SH-SY5Y (cell line): ENCODE results near the gene AP3M1.

Experiments
- GATA2 ChIP-seq: IDR thresholded peaks from 2 replicates; pipeline ENCODE4 v1.6.1; 2011; ENCODE audit warnings: mild to moderate bottlenecking, low read depth, low read length
- GATA3 ChIP-seq: IDR thresholded peaks from 2 replicates; pipeline ENCODE4 v1.6.1; 2011; ENCODE audit warnings: low read depth, mild to moderate bottlenecking, low read length, moderate library complexity

DNA sequence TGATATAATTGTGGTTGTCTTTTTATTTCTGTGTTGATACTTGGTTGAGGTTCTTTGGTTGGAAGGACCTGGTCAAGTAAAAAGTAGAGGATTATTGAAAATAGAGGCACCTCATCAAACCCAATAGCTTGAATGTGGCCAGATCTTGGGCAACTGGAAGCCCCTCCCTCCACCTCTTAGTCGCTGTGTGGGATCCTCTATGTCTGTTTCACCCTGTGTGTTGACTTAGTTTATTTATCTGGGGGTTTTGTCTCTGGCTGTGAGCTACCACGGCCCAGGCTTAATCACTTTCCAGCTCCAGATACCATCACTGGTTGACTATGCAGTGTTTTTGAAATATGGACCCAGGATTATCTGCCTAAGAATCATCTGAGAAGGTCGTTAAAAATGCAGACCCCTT, 58.3 kb downstream of the AP3M1 start:
- TF ChIP-seq GATA2 (no peak), GATA3 (no peak)
